A549 (cell line): ENCODE results near the gene BET1L. TPM values are rescaled to one million over a fixed set of nuclear protein-coding genes. Genes with fewer than 3 reads are reported as not detected.

Experiments used
- ATAC-seq, 2 experiments: fragments of 200-7000 bp in 1 of 2; fragments of >200 bp in 1 of 2; cut with Nextera tagmentation in 1 of 2; cut with Tn5 transposase in 1 of 2; 3 replicates each; pipeline versions ENCODE4 v1.8.0 to v1.9.1; 2018 to 2020; ENCODE audit warnings: mild to moderate bottlenecking in 1 of 2, moderate library complexity in 1 of 2
- CTCF ChIA-PET: fragments of 300-600 bp; sonication (Branson Sonifier 250); formaldehyde crosslinking; extraction: SDS; loops from one replicate; lab custom pipeline; 2021; ENCODE audit warnings: antibody characterized with exemption, inconsistent platforms; lab: Yijun Ruan, JAX
- POLR2A ChIA-PET: fragments of 350-600 bp; formaldehyde crosslinking; extraction: SDS; loops from one replicate; lab custom pipeline; 2021; ENCODE audit warnings: antibody characterized with exemption, inconsistent platforms; lab: Yijun Ruan, JAX
- DNase-seq, 2 experiments: peaks; one replicate each; pipeline versions ENCODE4 v3.0.0 to v3.0.0-alpha.2; 2011 to 2016; ENCODE audit warnings: low read depth in 1 of 2, low spot score in 1 of 2
- FAIRE-seq: peaks from 2 replicates; lab custom pipeline; 2011; peaks lifted over from hg19 to GRCh38; lab: Jason Lieb, UNC
- H3K27ac ChIP-seq, 2 experiments: fragments of >200 bp; sonication (Bioruptor Twin); formaldehyde crosslinking; 3 replicates each; pipeline ENCODE4 v1.5.1; 2016 to 2017
- H3K4me1 ChIP-seq: fragments of >200 bp; sonication (Bioruptor Twin); formaldehyde crosslinking; 3 replicates; pipeline ENCODE4 v1.6.1; 2016
- H3K4me2 ChIP-seq: fragments of >200 bp; sonication (Bioruptor Twin); formaldehyde crosslinking; 3 replicates; pipeline ENCODE4 v1.6.1; 2016
- H3K4me3 ChIP-seq: fragments of >200 bp; sonication (Bioruptor Twin); formaldehyde crosslinking; 3 replicates; pipeline ENCODE4 v1.5.1; 2016
- H3K9me3 ChIP-seq: fragments of >200 bp; sonication (Bioruptor Twin); formaldehyde crosslinking; 3 replicates; pipeline ENCODE4 v1.6.1; 2016
- CHD2 ChIP-seq: fragments of 150-350 bp; IDR thresholded peaks from 2 replicates; pipeline ENCODE4 v1.6.1; 2014; ENCODE audit warnings: low read length; ENCODE audit not compliant: partially characterized antibody
- CHD4 ChIP-seq: fragments of 200-600 bp; sonication (generic); IDR thresholded peaks from 2 replicates; pipeline ENCODE4 v1.6.1; 2016; ENCODE audit warnings: antibody characterized with exemption, mild to moderate bottlenecking, borderline replicate concordance
- EHF ChIP-seq: fragments of 250-450 bp; sonication (Bioruptor Pico); IDR thresholded peaks from 2 replicates; pipeline ENCODE4 v1.5.0; 2020; ENCODE audit warnings: mild to moderate bottlenecking
- EP300 ChIP-seq, 2 experiments: fragments of >200 bp; sonication (Bioruptor Twin); formaldehyde crosslinking; IDR thresholded peaks; 2 replicates in 1 of 2; 3 replicates in 1 of 2; pipeline ENCODE4 v1.6.1; 2016 to 2017
- FOSL2 ChIP-seq, 2 experiments: fragments of 450-650 bp in 1 of 2; fragments of >200 bp in 1 of 2; sonication (Bioruptor Twin) in 1 of 2; formaldehyde crosslinking; IDR thresholded peaks; 2 replicates each; pipeline versions ENCODE4 v1.5.0 to v1.6.1; 2016 to 2020; ENCODE audit warnings: mild to moderate bottlenecking in 1 of 2, moderate library complexity in 1 of 2
- FOXS1 ChIP-seq: fragments of 250-450 bp; sonication (Bioruptor Pico); IDR thresholded peaks from 2 replicates; pipeline ENCODE4 v1.5.0; 2020; ENCODE audit warnings: mild to moderate bottlenecking, moderate library complexity
- GATA3 ChIP-seq: IDR thresholded peaks from 2 replicates; pipeline ENCODE4 v1.6.1; 2012; ENCODE audit warnings: borderline replicate concordance
- HEYL ChIP-seq: fragments of 250-450 bp; sonication (Bioruptor Pico); IDR thresholded peaks from 2 replicates; pipeline ENCODE4 v1.8.0; 2021; ENCODE audit warnings: mild to moderate bottlenecking, moderate library complexity
- HOXA7 ChIP-seq: fragments of 250-450 bp; sonication (Bioruptor Pico); IDR thresholded peaks from 2 replicates; pipeline ENCODE4 v1.5.0; 2020; ENCODE audit warnings: mild to moderate bottlenecking, moderate library complexity
- HOXB13 ChIP-seq: fragments of 250-450 bp; sonication (Bioruptor Pico); IDR thresholded peaks from 2 replicates; pipeline ENCODE4 v1.5.0; 2020; ENCODE audit warnings: low read depth, mild to moderate bottlenecking, moderate library complexity
- JUN ChIP-seq, 2 experiments: fragments of >200 bp; sonication (Bioruptor Twin); formaldehyde crosslinking; IDR thresholded peaks; 2 replicates in 1 of 2; 3 replicates in 1 of 2; pipeline ENCODE4 v1.6.1; 2016 to 2017
- JUNB ChIP-seq: fragments of >200 bp; sonication (Bioruptor Twin); formaldehyde crosslinking; IDR thresholded peaks from 2 replicates; pipeline ENCODE4 v1.6.1; 2016
- KDM1A ChIP-seq: fragments of 200-600 bp; sonication (generic); IDR thresholded peaks from 2 replicates; pipeline ENCODE4 v1.6.1; 2016; ENCODE audit warnings: low read depth, mild to moderate bottlenecking
- MAFK ChIP-seq: fragments of 450-650 bp; IDR thresholded peaks from 2 replicates; pipeline ENCODE4 v1.6.1; 2014; ENCODE audit not compliant: partially characterized antibody
- MAX ChIP-seq: IDR thresholded peaks from 2 replicates; pipeline ENCODE4 v1.6.1; 2012
- MYC ChIP-seq: IDR thresholded peaks from 2 replicates; pipeline ENCODE4 v1.6.1; 2012; ENCODE audit warnings: mild to moderate bottlenecking, inconsistent platforms, low read length, improper control_type of control experiment, borderline replicate concordance
- NFE2L2 ChIP-seq: fragments of 150-350 bp; conservative IDR thresholded peaks from 2 replicates; pipeline ENCODE4 v1.6.1; 2014; ENCODE audit warnings: low read length
- NR3C1 ChIP-seq: fragments of >200 bp; sonication (Bioruptor Twin); formaldehyde crosslinking; IDR thresholded peaks from 3 replicates; pipeline ENCODE4 v1.6.1; 2017
- PHF8 ChIP-seq: fragments of 200-600 bp; sonication (generic); IDR thresholded peaks from 2 replicates; pipeline ENCODE4 v1.6.1; 2016; ENCODE audit warnings: low read depth, mild to moderate bottlenecking, antibody characterized with exemption, moderate library complexity, borderline replicate concordance
- POLR2A ChIP-seq: IDR thresholded peaks from 2 replicates; pipeline ENCODE4 v1.6.1; 2012; ENCODE audit warnings: mild to moderate bottlenecking, low read length
- RCOR1 ChIP-seq: fragments of 150-350 bp; IDR thresholded peaks from 2 replicates; pipeline ENCODE4 v1.6.1; 2014; ENCODE audit warnings: antibody characterized with exemption, low read length, low read depth
- RFX5 ChIP-seq: fragments of 450-650 bp; IDR thresholded peaks from 2 replicates; pipeline ENCODE4 v1.7.1; 2014; ENCODE audit warnings: antibody characterized with exemption, mild to moderate bottlenecking, moderate library complexity
- RNF2 ChIP-seq: fragments of 200-600 bp; sonication (generic); IDR thresholded peaks from 2 replicates; pipeline ENCODE4 v1.6.1; 2016; ENCODE audit warnings: low read depth, mild to moderate bottlenecking, antibody characterized with exemption, moderate library complexity, borderline replicate concordance
- SREBF2 ChIP-seq: fragments of 450-650 bp; IDR thresholded peaks from 2 replicates; pipeline ENCODE4 v1.6.1; 2014; ENCODE audit warnings: mild to moderate bottlenecking, moderate library complexity
- ZNF302 ChIP-seq: fragments of 250-450 bp; sonication (Bioruptor Pico); IDR thresholded peaks from 2 replicates; pipeline ENCODE4 v1.9.0; 2021; ENCODE audit warnings: inconsistent platforms, mild to moderate bottlenecking, moderate library complexity
- WGBS: methylation state at CpG from one replicate; pipeline ENCODE4 v1.1.6; 2017; ENCODE audit errors: missing lambda C conversion rate; 5-methylcytosine and 5-hydroxymethylcytosine counted together
- polyA plus RNA-seq, 4 experiments: library from polyadenylated mRNA; depleted of rRNA in 3 of 4; stranded (reverse); fragments of >200 nt; fragmentation: RNase III in 1 of 4; extraction: RNeasy Plus Mini Kit Qiagen cat#74134 plus additional on column Dnase treatment in 1 of 4; gene quantifications; 2 replicates in 3 of 4; 3 replicates in 1 of 4; pipeline ENCODE4 v1.2.3, GENCODE V29; 2011 to 2017
- TF ChIP-seq, protein P1 (sequence below): fragments of 150-350 bp; IDR thresholded peaks from 2 replicates; pipeline ENCODE4 v1.6.1; 2014; ENCODE audit warnings: low read depth, mild to moderate bottlenecking, low read length
- TF ChIP-seq, protein P2 (sequence below): fragments of >200 bp; sonication (Bioruptor Twin); formaldehyde crosslinking; IDR thresholded peaks from 3 replicates; pipeline ENCODE4 v1.6.1; 2016
- TF ChIP-seq, protein P3 (sequence below): fragments of 250-450 bp; sonication (Bioruptor Pico); IDR thresholded peaks from 2 replicates; pipeline ENCODE4 v1.5.0; 2020; ENCODE audit warnings: low read depth, mild to moderate bottlenecking, moderate library complexity
- TF ChIP-seq, protein P4 (sequence below): IDR thresholded peaks from 2 replicates; pipeline ENCODE4 v1.6.1; 2012; ENCODE audit warnings: low read depth, borderline replicate concordance
- TF ChIP-seq, protein P5 (sequence below): IDR thresholded peaks from 2 replicates; pipeline ENCODE4 v1.6.1; 2012

The BET1L gene
- polyA plus RNA-seq, 2 of the 4 experiments (the other 2 are of a cell fraction) = 28.5 to 44.5 TPM

- DNase-seq (no peak), FAIRE-seq (no peak), ATAC-seq (no peak)
- 93% methylated on average over 4 of the region's 5 CpGs for WGBS
- Histone ChIP-seq H3K27ac (peak overlapping the region in 1 of 2 experiments; percentile 94; a peak in 3 of 6 replicates), H3K4me3 (no peak overlapping the region), H3K4me2 (peak overlapping the region; percentile 96), H3K9me3 (no peaks in the 10 kb centered on the region), H3K4me1 (peaks cover 22% of the 10 kb centered on the region)
- CTCF ChIA-PET = interaction anchor here (1.1 to 1.4 kb wide), 2 partner anchors 18 to 48 kb away, joined by 3 read pairs; no protein-coding TSS in a partner anchor
- POLR2A ChIA-PET = no interaction called here
- TF ChIP-seq NFE2L2 (no peak), CHD4 (no peak), JUN (IDR thresholded peaks at IDR 0.05) (no peak), RFX5 (no peak), ZNF302 (no peak), NR3C1 (no peak), RCOR1 (no peak), JUNB (no peak), HEYL (no peak), SREBF2 (no peak), KDM1A (no peak), EHF (no peak), RNF2 (no peak), HOXB13 (CRISPR knock-in tag) (no peak), FOSL2 (IDR thresholded peaks at IDR 0.05) (no peak), FOSL2 (CRISPR knock-in tag; IDR thresholded peaks at IDR 0.05) (no peak), EP300 (IDR thresholded peaks at IDR 0.05) (no peak)
- TF ChIP-seq, protein P1, sequence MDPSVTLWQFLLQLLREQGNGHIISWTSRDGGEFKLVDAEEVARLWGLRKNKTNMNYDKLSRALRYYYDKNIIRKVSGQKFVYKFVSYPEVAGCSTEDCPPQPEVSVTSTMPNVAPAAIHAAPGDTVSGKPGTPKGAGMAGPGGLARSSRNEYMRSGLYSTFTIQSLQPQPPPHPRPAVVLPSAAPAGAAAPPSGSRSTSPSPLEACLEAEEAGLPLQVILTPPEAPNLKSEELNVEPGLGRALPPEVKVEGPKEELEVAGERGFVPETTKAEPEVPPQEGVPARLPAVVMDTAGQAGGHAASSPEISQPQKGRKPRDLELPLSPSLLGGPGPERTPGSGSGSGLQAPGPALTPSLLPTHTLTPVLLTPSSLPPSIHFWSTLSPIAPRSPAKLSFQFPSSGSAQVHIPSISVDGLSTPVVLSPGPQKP = no peak
- TF ChIP-seq, protein P2, sequence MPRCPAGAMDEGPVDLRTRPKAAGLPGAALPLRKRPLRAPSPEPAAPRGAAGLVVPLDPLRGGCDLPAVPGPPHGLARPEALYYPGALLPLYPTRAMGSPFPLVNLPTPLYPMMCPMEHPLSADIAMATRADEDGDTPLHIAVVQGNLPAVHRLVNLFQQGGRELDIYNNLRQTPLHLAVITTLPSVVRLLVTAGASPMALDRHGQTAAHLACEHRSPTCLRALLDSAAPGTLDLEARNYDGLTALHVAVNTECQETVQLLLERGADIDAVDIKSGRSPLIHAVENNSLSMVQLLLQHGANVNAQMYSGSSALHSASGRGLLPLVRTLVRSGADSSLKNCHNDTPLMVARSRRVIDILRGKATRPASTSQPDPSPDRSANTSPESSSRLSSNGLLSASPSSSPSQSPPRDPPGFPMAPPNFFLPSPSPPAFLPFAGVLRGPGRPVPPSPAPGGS = no peak
- TF ChIP-seq, protein P3, sequence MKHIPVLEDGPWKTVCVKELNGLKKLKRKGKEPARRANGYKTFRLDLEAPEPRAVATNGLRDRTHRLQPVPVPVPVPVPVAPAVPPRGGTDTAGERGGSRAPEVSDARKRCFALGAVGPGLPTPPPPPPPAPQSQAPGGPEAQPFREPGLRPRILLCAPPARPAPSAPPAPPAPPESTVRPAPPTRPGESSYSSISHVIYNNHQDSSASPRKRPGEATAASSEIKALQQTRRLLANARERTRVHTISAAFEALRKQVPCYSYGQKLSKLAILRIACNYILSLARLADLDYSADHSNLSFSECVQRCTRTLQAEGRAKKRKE (CRISPR knock-in tag) = no peak
- TF ChIP-seq, protein P4, sequence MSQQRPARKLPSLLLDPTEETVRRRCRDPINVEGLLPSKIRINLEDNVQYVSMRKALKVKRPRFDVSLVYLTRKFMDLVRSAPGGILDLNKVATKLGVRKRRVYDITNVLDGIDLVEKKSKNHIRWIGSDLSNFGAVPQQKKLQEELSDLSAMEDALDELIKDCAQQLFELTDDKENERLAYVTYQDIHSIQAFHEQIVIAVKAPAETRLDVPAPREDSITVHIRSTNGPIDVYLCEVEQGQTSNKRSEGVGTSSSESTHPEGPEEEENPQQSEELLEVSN = no peak
These were observed 3.6 kb upstream of the BET1L start for GRCh38 chr11:210803-211180.

- Histone ChIP-seq H3K4me3 (peak overlapping the region; percentile 100), H3K4me1 (peaks cover 26% of the 10 kb centered on the region), H3K4me2 (peak overlapping the region; percentile 96), H3K27ac (peak overlapping the region; percentile 90 to 94), H3K9me3 (no peaks in the 10 kb centered on the region)
- ChIA-PET CTCF (interaction anchor here (1.0 to 1.1 kb wide), 2 partner anchors 18 to 238 kb away, joined by 3 read pairs; no protein-coding TSS in a partner anchor), POLR2A (interaction anchor here (0.5 kb wide), 1 partner anchor 84 kb away, joined by 5 read pairs; no protein-coding TSS in a partner anchor)
- WGBS = 90% methylated on average over 8 of the region's 9 CpGs
- ATAC-seq (no peak), FAIRE-seq (no peak), DNase-seq (peak; percentile 29 to 50)
- TF ChIP-seq ZNF302 (no peak), FOSL2 (IDR thresholded peaks at IDR 0.05) (no peak), FOSL2 (CRISPR knock-in tag; IDR thresholded peaks at IDR 0.05) (no peak), CHD2 (no peak), GATA3 (no peak), PHF8 (no peak), HOXA7 (no peak), FOXS1 (CRISPR knock-in tag) (no peak), JUN (IDR thresholded peaks at IDR 0.05) (no peak), RNF2 (no peak), POLR2A (no peak), MYC (no peak), RFX5 (no peak), MAX (no peak), MAFK (no peak)
- TF ChIP-seq, protein P1 = no peak
- TF ChIP-seq, protein P4 = no peak
- TF ChIP-seq, protein P5, sequence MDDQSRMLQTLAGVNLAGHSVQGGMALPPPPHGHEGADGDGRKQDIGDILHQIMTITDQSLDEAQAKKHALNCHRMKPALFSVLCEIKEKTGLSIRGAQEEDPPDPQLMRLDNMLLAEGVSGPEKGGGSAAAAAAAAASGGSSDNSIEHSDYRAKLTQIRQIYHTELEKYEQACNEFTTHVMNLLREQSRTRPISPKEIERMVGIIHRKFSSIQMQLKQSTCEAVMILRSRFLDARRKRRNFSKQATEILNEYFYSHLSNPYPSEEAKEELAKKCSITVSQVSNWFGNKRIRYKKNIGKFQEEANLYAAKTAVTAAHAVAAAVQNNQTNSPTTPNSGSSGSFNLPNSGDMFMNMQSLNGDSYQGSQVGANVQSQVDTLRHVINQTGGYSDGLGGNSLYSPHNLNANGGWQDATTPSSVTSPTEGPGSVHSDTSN = no peak
These were observed 3.1 kb upstream of the BET1L start for GRCh38 chr11:210122-210802.
